IMR-90 (cell line): Measurements from ENCODE around the gene CHCHD4. TPM values are rescaled to one million over a fixed set of nuclear protein-coding genes. Genes with fewer than 3 reads are reported as not detected.

Experiments used
- ATAC-seq: fragments of 200-7000 bp; cut with Tn5 transposase; 2 replicates; pipeline ENCODE4 v1.9.1; 2020; ENCODE audit warnings: low read depth, mild to moderate bottlenecking, moderate library complexity
- BruUV-seq: library from RNA; stranded (reverse); fragments of 400-500 nt; replicated peaks from 2 replicates; lab custom pipeline; 2021; lab: Mats Ljungman, UMichigan
- CTCF ChIA-PET: fragments of 300-600 bp; formaldehyde crosslinking; extraction: SDS; loops from one replicate; lab custom pipeline; 2021; ENCODE audit warnings: antibody characterized with exemption; lab: Yijun Ruan, JAX
- POLR2A ChIA-PET: fragments of 300-600 bp; sonication (Branson Sonifier 250); formaldehyde crosslinking; loops from one replicate; lab custom pipeline; 2022; ENCODE audit warnings: antibody characterized with exemption; ENCODE audit not compliant: unreplicated experiment; lab: Charles Lee
- DNase-seq: peaks from one replicate; pipeline ENCODE4 v3.0.0; 2013
- H2AFZ ChIP-seq: replicated peaks from 2 replicates; pipeline ENCODE3; 2013; ENCODE audit warnings: low read length, mild to moderate bottlenecking; ENCODE audit not compliant: poor library complexity
- H2AK5ac ChIP-seq: 2 replicates; pipeline ENCODE4 v1.6.1; 2013; ENCODE audit warnings: low read depth, low read length, inconsistent platforms
- H2AK9ac ChIP-seq: replicated peaks from 2 replicates; pipeline ENCODE3; 2013; ENCODE audit warnings: mild to moderate bottlenecking, low read depth, low read length, moderate library complexity; ENCODE audit not compliant: poor library complexity
- H2BK120ac ChIP-seq: 2 replicates; pipeline ENCODE4 v1.6.1; 2013; ENCODE audit warnings: low read depth, low read length, inconsistent platforms
- H2BK15ac ChIP-seq: 3 replicates; pipeline ENCODE4 v1.6.1; 2013; ENCODE audit warnings: low read depth, low read length, inconsistent platforms
- H2BK20ac ChIP-seq: 2 replicates; pipeline ENCODE4 v1.6.1; 2013; ENCODE audit warnings: low read depth, mild to moderate bottlenecking, inconsistent platforms, low read length, moderate library complexity
- H2BK5ac ChIP-seq: 2 replicates; pipeline ENCODE4 v1.6.1; 2013; ENCODE audit warnings: mild to moderate bottlenecking, low read depth, low read length, inconsistent platforms; ENCODE audit not compliant: poor library complexity, severe bottlenecking
- H3K14ac ChIP-seq: replicated peaks from 2 replicates; pipeline ENCODE4 v1.6.1; 2013; ENCODE audit warnings: low read depth, low read length, inconsistent platforms
- H3K18ac ChIP-seq: 2 replicates; pipeline ENCODE4 v1.6.1; 2013; ENCODE audit warnings: low read depth, low read length, control low read depth
- H3K23ac ChIP-seq: 2 replicates; pipeline ENCODE4 v1.6.1; 2013; ENCODE audit warnings: low read depth, low read length, inconsistent platforms
- H3K27ac ChIP-seq: 2 replicates; pipeline ENCODE4 v1.5.1; 2013; ENCODE audit warnings: mild to moderate bottlenecking, control low read depth, low read length; ENCODE audit not compliant: insufficient read depth
- H3K27me3 ChIP-seq: 2 replicates; pipeline ENCODE4 v1.6.1; 2013; ENCODE audit warnings: low read length; ENCODE audit not compliant: control insufficient read depth, insufficient read depth
- H3K36me3 ChIP-seq: 2 replicates; pipeline ENCODE4 v1.6.1; 2013; ENCODE audit warnings: low read length, mixed read lengths; ENCODE audit not compliant: control insufficient read depth, insufficient read depth
- H3K4ac ChIP-seq: 2 replicates; pipeline ENCODE4 v1.6.1; 2013; ENCODE audit warnings: low read depth, low read length, inconsistent platforms
- H3K4me1 ChIP-seq: 2 replicates; pipeline ENCODE4 v1.6.1; 2013; ENCODE audit warnings: low read length, mixed read lengths; ENCODE audit not compliant: control insufficient read depth, insufficient read depth
- H3K4me2 ChIP-seq: 2 replicates; pipeline ENCODE4 v1.6.1; 2013; ENCODE audit warnings: low read depth, mild to moderate bottlenecking, control low read depth, low read length, moderate library complexity
- H3K4me3 ChIP-seq: 2 replicates; pipeline ENCODE4 v1.5.1; 2013; ENCODE audit warnings: low read depth, mild to moderate bottlenecking, control low read depth, low read length, moderate library complexity; ENCODE audit not compliant: insufficient read depth
- H3K56ac ChIP-seq: 2 replicates; pipeline ENCODE4 v1.6.1; 2013; ENCODE audit warnings: low read length, inconsistent platforms; ENCODE audit not compliant: insufficient read depth; ENCODE audit errors: extremely low read depth
- H3K79me1 ChIP-seq, 2 experiments: 2 replicates each; pipeline ENCODE4 v1.6.1; 2013; ENCODE audit warnings: low read length in 2 of 2, inconsistent platforms in 1 of 2, low read depth in 1 of 2
- H3K9ac ChIP-seq: 2 replicates; pipeline ENCODE4 v1.6.1; 2013; ENCODE audit warnings: low read depth, low read length, control low read depth
- H3K9me1 ChIP-seq: 2 replicates; pipeline ENCODE4 v1.6.1; 2013; ENCODE audit warnings: low read length, inconsistent platforms; ENCODE audit not compliant: insufficient read depth
- H3K9me3 ChIP-seq: 2 replicates; pipeline ENCODE4 v1.6.1; 2013; ENCODE audit warnings: low read length; ENCODE audit not compliant: control insufficient read depth, insufficient read depth
- H4K20me1 ChIP-seq: 2 replicates; pipeline ENCODE4 v1.6.1; 2013; ENCODE audit warnings: low read length, inconsistent platforms; ENCODE audit not compliant: insufficient read depth
- H4K5ac ChIP-seq: 2 replicates; pipeline ENCODE4 v1.6.1; 2013; ENCODE audit warnings: mild to moderate bottlenecking, low read depth, low read length, control low read depth
- H4K8ac ChIP-seq, 2 experiments: 2 replicates each; pipeline ENCODE4 v1.6.1; 2013; ENCODE audit warnings: low read depth in 2 of 2, low read length in 2 of 2, control low read depth in 1 of 2, inconsistent platforms in 1 of 2
- H4K91ac ChIP-seq: 2 replicates; pipeline ENCODE4 v1.6.1; 2013; ENCODE audit warnings: low read depth, low read length, inconsistent platforms; ENCODE audit not compliant: insufficient read depth
- BHLHE40 ChIP-seq: fragments of 150-350 bp; IDR thresholded peaks from 2 replicates; pipeline ENCODE4 v1.6.1; 2016; ENCODE audit warnings: mild to moderate bottlenecking, low read depth, low read length
- CEBPB ChIP-seq: IDR thresholded peaks from 2 replicates; pipeline ENCODE4 v1.6.1; 2012; ENCODE audit warnings: low read depth, low read length, improper control_type of control experiment
- FOS ChIP-seq: fragments of 150-350 bp; IDR thresholded peaks from 2 replicates; pipeline ENCODE4 v1.6.1; 2016; ENCODE audit warnings: low read depth, low read length
- MAFK ChIP-seq: IDR thresholded peaks from 2 replicates; pipeline ENCODE4 v1.6.1; 2012; ENCODE audit warnings: low read depth, low read length, improper control_type of control experiment
- MAZ ChIP-seq: IDR thresholded peaks from 2 replicates; pipeline ENCODE4 v1.6.1; 2012; ENCODE audit warnings: low read depth, mild to moderate bottlenecking, low read length, improper control_type of control experiment, moderate library complexity, borderline replicate concordance
- MXI1 ChIP-seq: IDR thresholded peaks from 2 replicates; pipeline ENCODE4 v1.6.1; 2012; ENCODE audit warnings: low read depth, mild to moderate bottlenecking, low read length, moderate library complexity, borderline replicate concordance
- NFE2L2 ChIP-seq: fragments of 150-350 bp; IDR thresholded peaks from 2 replicates; pipeline ENCODE4 v1.6.1; 2016; ENCODE audit warnings: low read depth, mild to moderate bottlenecking, low read length
- POLR2A ChIP-seq: IDR thresholded peaks from 2 replicates; pipeline ENCODE4 v1.6.1; 2012; ENCODE audit warnings: mild to moderate bottlenecking, low read depth, low read length
- RAD21 ChIP-seq: IDR thresholded peaks from 2 replicates; pipeline ENCODE4 v1.6.1; 2012; ENCODE audit warnings: low read length, improper control_type of control experiment
- RCOR1 ChIP-seq: IDR thresholded peaks from 2 replicates; pipeline ENCODE4 v1.6.1; 2012; ENCODE audit warnings: mild to moderate bottlenecking, low read length, improper control_type of control experiment; ENCODE audit not compliant: insufficient replicate concordance
- RFX5 ChIP-seq: IDR thresholded peaks from 2 replicates; pipeline ENCODE4 v1.8.0; 2012; ENCODE audit warnings: low read depth, mild to moderate bottlenecking, low read length, moderate library complexity
- SMC3 ChIP-seq: fragments of 150-350 bp; IDR thresholded peaks from 2 replicates; pipeline ENCODE4 v1.6.1; 2016; ENCODE audit warnings: low read depth, mild to moderate bottlenecking, antibody characterized with exemption, low read length, moderate library complexity
- WGBS, 2 experiments: methylation state at CpG; one replicate each; pipeline versions ENCODE4 v1.1.5 to v1.1.7; 2013; ENCODE audit warnings: missing lambda C conversion rate in 2 of 2; ENCODE audit not compliant: insufficient read length in 1 of 2; ENCODE audit errors: extremely low coverage in 2 of 2; 5-methylcytosine and 5-hydroxymethylcytosine counted together
- dilution Hi-C: fragments of 300-500 bp; cut with HindIII; formaldehyde crosslinking; loops from one replicate; pipeline ENCODE4 v1.14.3; 2018; ENCODE audit warnings: low sequenced_read_pairs; ENCODE audit not compliant: unreplicated experiment
- in situ Hi-C: fragments of 300-500 bp; cut with MboI; formaldehyde crosslinking; loops from 3 replicates; pipeline ENCODE4 v1.14.3; 2019; ENCODE audit warnings: low sequenced_read_pairs, inconsistent platforms, mixed read lengths
- intact Hi-C: fragments of 100-400 bp; cut with micrococcal nuclease; formaldehyde crosslinking; loops from 2 replicates; pipeline ENCODE4 v1.10.0; 2022
- polyA plus RNA-seq, 3 experiments: library from polyadenylated mRNA; depleted of rRNA; stranded (reverse); fragments of >200 nt; gene quantifications; 2 replicates each; pipeline ENCODE4 v1.2.3, GENCODE V29; 2012; ENCODE audit warnings: low replicate concordance in 1 of 3
- total RNA-seq: library from RNA; depleted of rRNA; stranded (reverse); fragments of >200 nt; gene quantifications from 2 replicates; pipeline ENCODE4 v1.2.3, GENCODE V29; 2012
- TF ChIP-seq, protein P1 (sequence below): fragments of 150-350 bp; IDR thresholded peaks from 2 replicates; pipeline ENCODE4 v1.6.1; 2017; ENCODE audit warnings: mild to moderate bottlenecking, antibody characterized with exemption, low read length, low read depth
- TF ChIP-seq, protein P2 (sequence below): conservative IDR thresholded peaks from 2 replicates; pipeline ENCODE4 v1.5.1; 2012; ENCODE audit warnings: mild to moderate bottlenecking, low read depth, low read length, improper control_type of control experiment
- TF ChIP-seq, protein P3 (sequence below): fragments of 150-350 bp; IDR thresholded peaks from 2 replicates; pipeline ENCODE4 v1.6.1; 2016; ENCODE audit warnings: low read depth, mild to moderate bottlenecking, low read length, moderate library complexity, borderline replicate concordance

CHCHD4 gene
- total and polyA plus RNA-seq, 2 of the 4 experiments (the other 2 are of a cell fraction): 9.0 to 9.8 TPM

DNA sequence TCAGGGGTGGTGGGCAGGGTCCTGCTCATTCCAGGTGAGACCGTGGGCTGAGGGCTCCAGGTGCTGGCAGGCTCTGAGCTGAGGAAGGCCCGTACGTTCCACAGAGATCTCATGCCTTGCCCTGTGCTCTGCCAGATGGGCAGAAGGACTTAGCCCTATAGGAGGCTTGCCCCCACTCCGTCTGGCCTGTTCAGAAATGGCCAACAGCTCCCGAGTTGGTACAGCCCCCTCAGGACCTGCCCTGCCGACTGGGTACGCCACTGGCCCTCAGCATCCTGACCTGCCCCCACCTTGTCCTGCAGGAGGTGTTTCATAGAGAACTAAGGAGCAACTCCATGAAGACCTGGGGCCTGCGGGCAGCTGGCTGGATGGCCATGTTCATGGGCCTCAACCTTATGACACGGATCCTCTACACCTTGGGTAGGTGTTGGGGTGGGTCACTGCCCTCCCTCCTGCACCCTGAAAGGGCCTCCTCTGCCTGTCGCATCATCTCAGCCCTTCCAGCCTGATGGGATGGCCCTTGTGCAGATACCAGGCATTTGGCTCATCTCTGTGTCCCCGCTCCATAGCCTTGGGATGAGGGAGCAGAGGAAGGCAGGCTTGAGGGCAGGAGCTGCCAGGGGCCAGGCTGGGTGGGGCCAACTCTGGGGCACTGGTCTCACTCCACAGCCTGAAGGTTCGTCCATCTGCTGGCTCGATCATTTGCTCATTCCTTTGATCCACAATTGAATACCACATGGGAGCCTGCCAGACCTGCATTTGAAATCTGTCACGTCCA is 14.4 kb upstream of the CHCHD4 start:
- Histone ChIP-seq H4K5ac (no peak overlapping the region), H3K36me3 (peaks cover 65% of the 10 kb centered on the region), H3K27ac (no peak overlapping the region), H3K9ac (no peak overlapping the region), H3K23ac (no peak overlapping the region), H2BK20ac (no peak overlapping the region), H3K9me1 (peaks cover 14% of the 10 kb centered on the region), H2AK9ac (no peak overlapping the region), H3K4me2 (no peak overlapping the region), H2AFZ (no peak overlapping the region), H3K18ac (no peak overlapping the region), H3K4ac (no peak overlapping the region), H3K4me3 (no peak overlapping the region), H3K79me1 (peaks cover 2 to 13% of the 10 kb centered on the region in 2 experiments; a peak in 2 of 4 replicates), H3K4me1 (peaks cover 14% of the 10 kb centered on the region), H2BK5ac (no peak overlapping the region), H3K27me3 (no peaks in the 10 kb centered on the region), H2AK5ac (no peak overlapping the region), H3K9me3 (no peaks in the 10 kb centered on the region), H4K20me1 (peaks cover 3% of the 10 kb centered on the region), H2BK15ac (no peak overlapping the region), H2BK120ac (no peak overlapping the region), H3K56ac (no peak overlapping the region), H4K91ac (no peak overlapping the region), H3K14ac (no peak overlapping the region), H4K8ac (no peak overlapping the region)
- ChIA-PET CTCF (no interaction called here), POLR2A (interaction anchor here (1.2 kb wide), 1 partner anchor 40 kb away, joined by 4 read pairs; the partner anchor contains the start of gene LSM3)
- in situ Hi-C loops (loop anchor here (25.0 kb wide), 1 partner anchor 102 kb away; no protein-coding TSS in a partner anchor), dilution Hi-C loops (no loop called here), intact Hi-C loops (no loop called here)
- BruUV-seq: no TSS peak
- WGBS, 2 experiments: 94% methylated on average over 3 of the region's 14 CpGs; no CpG with 5 or more reads in 1 of the 2 experiments
- DNase-seq (no peak), ATAC-seq (no peak)
- no peak for TF ChIP-seq RFX5
- TF ChIP-seq CEBPB: no peak
- TF ChIP-seq, protein P1, sequence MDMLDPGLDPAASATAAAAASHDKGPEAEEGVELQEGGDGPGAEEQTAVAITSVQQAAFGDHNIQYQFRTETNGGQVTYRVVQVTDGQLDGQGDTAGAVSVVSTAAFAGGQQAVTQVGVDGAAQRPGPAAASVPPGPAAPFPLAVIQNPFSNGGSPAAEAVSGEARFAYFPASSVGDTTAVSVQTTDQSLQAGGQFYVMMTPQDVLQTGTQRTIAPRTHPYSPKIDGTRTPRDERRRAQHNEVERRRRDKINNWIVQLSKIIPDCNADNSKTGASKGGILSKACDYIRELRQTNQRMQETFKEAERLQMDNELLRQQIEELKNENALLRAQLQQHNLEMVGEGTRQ: no peak
- TF ChIP-seq BHLHE40: no peak
- TF ChIP-seq, protein P2, sequence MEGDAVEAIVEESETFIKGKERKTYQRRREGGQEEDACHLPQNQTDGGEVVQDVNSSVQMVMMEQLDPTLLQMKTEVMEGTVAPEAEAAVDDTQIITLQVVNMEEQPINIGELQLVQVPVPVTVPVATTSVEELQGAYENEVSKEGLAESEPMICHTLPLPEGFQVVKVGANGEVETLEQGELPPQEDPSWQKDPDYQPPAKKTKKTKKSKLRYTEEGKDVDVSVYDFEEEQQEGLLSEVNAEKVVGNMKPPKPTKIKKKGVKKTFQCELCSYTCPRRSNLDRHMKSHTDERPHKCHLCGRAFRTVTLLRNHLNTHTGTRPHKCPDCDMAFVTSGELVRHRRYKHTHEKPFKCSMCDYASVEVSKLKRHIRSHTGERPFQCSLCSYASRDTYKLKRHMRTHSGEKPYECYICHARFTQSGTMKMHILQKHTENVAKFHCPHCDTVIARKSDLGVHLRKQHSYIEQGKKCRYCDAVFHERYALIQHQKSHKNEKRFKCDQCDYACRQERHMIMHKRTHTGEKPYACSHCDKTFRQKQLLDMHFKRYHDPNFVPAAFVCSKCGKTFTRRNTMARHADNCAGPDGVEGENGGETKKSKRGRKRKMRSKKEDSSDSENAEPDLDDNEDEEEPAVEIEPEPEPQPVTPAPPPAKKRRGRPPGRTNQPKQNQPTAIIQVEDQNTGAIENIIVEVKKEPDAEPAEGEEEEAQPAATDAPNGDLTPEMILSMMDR: no peak
- TF ChIP-seq MAFK: no peak
- TF ChIP-seq, protein P3, sequence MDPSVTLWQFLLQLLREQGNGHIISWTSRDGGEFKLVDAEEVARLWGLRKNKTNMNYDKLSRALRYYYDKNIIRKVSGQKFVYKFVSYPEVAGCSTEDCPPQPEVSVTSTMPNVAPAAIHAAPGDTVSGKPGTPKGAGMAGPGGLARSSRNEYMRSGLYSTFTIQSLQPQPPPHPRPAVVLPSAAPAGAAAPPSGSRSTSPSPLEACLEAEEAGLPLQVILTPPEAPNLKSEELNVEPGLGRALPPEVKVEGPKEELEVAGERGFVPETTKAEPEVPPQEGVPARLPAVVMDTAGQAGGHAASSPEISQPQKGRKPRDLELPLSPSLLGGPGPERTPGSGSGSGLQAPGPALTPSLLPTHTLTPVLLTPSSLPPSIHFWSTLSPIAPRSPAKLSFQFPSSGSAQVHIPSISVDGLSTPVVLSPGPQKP: no peak
- no peak for TF ChIP-seq RAD21
- no peak for TF ChIP-seq NFE2L2
- no peak for TF ChIP-seq MXI1
- no peak for TF ChIP-seq SMC3
- TF ChIP-seq RCOR1: no peak
- no peak for TF ChIP-seq POLR2A
- TF ChIP-seq FOS: no peak
- TF ChIP-seq MAZ: no peak
